HG03175 (cell line): ENCODE results near the gene PLD3.
"Not testable (repeated sequence)": the region's sequence is repeated elsewhere in the genome, so short reads cannot be mapped to it uniquely, and the experiment has no call there.

Source experiments
- ATAC-seq: cut with Tn5 transposase; IDR thresholded peaks from one replicate; pipeline ENCODE4 v1.9.1; 2021; ENCODE audit warnings: mild to moderate bottlenecking, moderate library complexity; ENCODE audit not compliant: unreplicated experiment

PLD3 gene

DNA sequence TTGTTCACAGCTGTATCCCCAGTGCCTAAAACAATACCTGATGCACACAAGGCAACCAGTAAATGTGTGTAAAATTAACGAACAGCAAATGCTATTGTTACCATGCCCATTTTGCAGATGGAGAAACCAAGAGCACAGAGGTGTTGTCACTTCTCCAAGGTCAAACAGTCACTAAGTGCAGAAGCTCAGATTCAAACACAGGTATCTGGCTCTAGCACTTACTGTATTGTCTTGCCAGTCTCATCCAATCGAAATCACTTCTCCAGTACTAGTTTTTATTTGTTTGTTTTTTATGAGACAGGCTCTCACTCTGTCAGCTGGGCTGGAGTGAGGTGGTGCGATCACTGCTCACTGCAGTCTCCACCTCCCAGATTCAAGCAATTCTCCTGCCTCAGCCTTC lies 13.7 kb downstream of the PLD3 start:
- ATAC-seq, result no peak

DNA sequence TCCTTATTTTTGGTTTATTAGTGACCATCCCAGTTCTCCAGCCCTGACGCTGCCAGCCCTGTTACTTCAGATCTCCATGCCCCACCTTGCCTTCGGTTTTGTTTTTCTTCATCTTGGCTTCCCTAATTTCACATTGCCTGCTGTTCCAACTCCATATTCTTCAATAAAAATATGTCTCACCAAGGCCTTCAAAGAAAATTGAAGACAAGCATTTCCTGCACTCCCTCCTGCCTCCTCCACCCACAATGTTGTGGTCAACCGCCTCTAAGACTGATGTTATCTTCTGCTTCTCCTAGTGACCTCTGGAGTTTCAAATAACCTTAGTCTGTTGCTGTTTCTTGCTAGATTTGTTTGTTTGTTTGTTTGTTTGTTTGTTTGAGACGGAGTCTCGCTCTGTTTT lies 14.6 kb downstream of the PLD3 start:
- no peak for ATAC-seq

DNA sequence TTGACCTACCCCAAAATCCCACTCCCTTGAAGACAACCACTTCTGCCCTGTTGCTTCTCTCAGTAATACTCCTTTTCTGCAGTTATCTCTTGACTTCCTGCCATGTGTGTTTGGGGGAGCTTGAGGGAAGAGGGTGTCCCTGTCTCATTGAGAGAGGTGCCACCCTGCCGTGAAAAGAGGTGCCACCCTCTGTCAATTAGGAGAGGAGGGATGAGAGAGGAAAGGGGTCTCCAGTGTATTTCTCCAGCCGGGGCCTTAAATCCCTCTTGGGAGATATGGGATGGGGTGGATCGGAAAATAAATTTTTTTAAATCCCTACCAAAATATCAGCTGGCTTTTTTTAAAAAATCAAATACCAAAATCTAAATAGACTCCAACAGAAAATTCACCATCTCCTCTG lies 16.5 kb downstream of the PLD3 start:
- ATAC-seq, result no peak

DNA sequence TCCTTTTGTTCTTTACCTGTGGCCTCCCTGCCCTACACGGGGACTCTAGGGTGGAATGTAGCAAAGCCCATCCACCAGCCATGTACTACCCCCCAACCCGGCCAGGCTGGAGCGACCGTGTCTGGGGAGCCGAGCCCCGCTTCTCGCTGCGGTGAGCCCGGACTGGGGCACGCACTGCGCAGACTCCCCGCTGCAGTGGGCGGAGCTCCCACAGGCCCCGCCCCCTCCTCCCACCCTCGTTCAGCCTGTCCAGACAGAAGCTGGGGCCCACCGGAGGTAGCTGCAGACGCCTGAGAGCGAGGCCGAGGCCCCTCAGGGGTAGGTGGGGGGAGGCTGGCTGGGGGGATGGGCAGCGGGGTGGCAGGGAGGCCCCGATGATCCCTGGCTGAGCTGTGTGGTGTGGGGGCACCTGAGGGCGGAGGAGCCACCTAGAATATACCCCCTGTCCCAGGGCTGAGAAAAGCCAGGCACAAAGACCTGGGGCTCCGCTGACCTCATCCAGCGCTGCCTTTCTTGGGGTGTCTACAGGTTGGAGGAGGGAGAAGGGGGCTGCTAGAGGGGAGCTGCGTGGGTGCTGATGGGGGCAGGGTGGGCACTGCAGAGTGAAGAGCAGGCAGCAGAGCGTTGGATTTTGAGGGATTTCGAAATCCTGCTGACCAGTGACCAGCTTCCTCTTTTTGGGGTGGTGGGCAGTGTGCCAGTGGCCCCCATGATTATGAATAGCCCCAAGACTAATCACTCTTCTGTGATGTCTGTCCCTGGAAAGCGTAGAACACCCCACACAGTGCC lies 17.3 kb downstream of the PLD3 start:
- no peak for ATAC-seq

DNA sequence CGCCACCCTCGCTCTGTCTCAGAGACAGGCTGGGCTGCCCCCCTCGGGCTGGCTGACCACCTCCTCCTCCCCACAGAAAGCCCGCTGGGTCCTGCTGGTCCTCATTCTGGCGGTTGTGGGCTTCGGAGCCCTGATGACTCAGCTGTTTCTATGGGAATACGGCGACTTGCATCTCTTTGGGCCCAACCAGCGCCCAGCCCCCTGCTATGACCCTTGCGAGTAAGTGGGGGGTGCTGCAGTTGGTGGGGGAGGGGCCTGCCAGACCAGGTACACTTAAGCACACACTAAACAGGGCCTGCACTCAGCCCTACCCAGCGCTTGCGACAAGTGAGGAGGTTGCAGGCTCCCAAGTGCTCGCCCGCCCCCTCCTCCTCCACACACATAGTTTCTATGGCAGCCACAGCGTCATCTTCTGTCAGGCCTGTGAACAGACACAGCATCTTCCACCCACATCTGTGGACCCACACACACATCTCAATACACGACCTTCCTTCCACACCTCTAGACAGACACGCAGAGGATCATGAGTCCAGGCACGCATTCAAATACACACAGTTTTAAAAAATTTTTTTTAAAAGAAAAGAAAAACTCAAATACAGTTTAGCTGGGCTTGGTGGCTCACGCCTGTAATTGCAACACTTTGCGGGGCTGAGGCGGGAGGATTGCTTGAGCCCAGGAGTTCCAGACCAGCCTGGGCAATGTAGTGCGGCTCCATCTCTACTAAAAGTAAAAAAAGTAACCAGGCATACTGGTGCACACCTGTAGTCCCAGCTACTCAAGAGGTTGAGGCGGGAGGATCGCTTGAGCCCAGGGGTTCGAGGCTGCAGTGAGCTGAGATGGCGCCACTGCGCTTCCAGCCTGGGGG lies 18.4 kb downstream of the PLD3 start:
- ATAC-seq, result no peak

DNA sequence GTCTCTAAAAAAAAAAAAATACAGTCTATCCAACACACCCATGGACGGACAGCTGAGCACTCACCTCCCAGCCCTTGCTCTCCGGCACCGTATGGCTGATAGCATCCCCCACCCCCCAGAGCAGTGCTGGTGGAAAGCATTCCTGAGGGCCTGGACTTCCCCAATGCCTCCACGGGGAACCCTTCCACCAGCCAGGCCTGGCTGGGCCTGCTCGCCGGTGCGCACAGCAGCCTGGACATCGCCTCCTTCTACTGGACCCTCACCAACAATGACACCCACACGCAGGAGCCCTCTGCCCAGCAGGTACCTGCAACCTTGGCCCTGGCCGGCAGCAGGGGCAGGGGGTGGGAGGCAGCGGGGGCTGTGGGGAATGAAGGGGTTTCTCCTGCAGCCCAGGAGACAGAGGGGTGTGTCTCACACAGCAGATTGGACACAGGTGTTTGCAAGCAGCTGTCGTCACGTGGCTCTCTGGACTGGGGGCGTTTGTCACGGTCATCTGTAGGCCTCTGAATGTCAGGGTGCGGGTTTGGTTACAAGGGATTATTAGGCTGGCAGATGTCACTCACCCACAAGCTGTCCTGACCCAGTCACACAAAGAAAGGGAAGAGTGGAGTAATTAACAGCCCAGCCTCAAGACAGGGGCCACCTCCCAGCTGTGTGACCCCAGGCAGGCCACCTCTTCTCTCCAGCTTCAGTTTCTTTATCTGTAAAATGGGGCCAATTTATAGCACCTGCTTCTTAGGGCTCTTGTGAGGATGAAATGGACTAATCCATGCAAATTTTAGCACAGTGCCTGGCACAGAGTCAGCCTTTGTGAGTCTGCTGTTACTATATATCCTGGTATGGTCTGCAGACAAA lies 19.3 kb downstream of the PLD3 start:
- ATAC-seq, result no peak

DNA sequence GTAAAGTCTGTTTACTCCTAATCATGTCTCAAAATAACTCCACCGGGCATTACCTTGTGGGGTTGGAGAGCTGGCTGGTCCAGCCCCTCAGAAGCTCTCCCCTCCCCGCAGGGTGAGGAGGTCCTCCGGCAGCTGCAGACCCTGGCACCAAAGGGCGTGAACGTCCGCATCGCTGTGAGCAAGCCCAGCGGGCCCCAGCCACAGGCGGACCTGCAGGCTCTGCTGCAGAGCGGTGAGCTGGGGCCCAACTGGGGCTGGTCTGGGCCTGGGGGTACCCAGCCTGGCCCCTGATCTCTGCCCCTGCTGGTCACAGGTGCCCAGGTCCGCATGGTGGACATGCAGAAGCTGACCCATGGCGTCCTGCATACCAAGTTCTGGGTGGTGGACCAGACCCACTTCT lies 21.3 kb downstream of the PLD3 start:
- ATAC-seq, result no peak

DNA sequence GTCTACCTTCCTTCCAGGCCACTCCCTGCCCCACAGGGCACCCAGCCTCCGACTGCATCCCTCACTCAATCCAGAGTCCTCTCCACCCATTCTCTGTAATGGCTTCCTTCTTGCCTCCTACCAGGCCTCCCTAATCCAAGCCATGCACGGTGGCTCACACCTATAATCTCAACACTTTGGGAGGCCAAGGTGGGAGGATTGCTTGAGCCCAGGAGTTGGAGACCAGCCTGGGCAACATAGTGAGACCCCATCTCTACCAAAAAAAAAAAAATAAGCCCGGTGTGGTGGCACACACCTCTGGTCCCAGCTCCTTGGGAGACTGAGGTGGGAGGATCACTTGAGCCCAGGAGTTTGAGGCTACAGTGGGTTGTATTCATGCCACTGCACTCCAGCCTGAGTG lies 21.8 kb downstream of the PLD3 start:
- not testable (repeated sequence) for ATAC-seq

DNA sequence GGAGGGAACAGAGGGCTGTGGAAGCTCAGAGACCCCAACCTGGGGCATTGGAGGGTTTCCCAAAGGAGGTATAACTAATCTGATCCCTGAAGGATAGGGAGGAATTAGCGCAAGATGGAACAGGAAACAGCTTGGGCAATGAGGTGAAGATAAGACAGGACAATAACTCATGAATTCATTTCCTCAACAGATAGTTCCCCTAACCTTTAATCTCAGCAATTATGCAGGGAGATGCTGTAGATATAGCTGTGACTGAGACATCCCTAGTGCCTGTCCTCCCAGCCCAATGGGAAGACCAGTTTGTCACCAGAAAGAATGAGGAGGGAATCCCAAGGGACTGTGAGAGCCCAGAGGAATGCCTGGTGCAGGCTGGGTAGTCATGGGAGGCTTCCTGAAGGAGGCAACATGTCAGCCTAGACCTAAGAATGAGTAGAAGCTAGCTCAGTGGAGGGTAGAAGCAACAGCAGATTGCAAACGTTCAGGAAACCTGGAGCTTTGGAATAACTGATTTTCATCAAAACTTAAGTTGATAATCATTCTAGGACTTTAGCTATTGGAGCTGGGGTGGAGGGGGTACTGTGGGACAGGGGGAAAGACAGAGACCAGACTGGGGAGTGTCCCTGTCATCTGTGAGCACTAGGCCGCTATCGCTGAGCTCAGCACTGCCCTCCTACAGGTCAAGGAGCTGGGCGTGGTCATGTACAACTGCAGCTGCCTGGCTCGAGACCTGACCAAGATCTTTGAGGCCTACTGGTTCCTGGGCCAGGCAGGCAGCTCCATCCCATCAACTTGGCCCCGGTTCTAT lies 22.7 kb downstream of the PLD3 start:
- ATAC-seq, result no peak

DNA sequence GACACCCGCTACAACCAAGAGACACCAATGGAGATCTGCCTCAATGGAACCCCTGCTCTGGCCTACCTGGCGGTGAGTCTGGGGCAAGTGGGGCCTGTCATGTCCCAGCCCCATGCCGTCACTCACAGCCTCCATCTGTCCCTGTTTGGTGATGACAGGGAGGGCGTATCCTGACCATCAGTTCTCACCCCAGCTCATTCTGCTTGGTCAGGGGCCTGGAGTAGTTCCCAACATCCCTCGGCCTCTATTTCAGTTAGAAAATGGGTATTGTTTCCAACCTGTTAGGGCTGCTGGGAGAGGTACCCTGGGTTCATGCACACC lies 23.3 kb downstream of the PLD3 start:
- no peak for ATAC-seq

DNA sequence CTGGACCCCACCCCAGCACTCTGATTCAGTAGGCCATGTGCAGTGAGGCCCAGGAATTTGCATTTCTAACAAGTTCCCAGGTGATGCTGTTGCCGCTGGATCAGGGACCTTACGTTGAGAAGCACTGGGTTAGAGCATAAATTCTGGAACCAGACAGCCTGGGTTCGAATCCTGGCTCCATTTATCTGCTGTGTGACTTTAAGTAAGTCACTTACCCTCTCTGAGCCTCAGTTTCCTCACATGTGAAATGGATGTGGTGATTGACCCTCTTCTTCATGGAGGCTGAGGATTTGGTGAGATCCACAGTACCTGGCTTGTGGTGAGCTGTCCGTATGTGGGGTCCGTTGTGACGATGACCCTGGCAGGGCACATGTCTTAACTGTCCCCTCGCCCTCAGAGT lies 25.6 kb downstream of the PLD3 start:
- ATAC-seq, result no peak

DNA sequence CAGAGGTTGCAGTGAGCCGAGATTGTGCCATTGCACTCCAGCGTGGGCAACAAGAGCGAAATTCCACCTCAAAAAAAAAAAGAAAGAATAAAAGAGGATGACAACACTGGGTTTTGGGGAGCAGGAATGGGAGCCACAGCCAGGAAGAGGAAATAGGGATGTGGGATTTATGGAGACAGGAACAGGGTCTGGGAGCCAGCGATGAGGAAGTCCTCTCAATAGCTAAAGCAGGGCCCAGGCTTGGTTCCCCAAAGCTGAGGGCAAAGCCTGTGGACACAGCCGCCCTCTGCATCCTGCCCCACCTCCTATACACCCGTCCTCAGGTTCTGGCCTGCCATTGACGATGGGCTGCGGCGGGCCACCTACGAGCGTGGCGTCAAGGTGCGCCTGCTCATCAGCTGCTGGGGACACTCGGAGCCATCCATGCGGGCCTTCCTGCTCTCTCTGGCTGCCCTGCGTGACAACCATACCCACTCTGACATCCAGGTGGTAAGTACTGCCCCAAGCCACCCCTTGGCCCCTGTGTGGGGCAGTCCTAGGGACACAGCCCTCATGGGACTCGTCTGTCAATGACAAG lies 27.9 kb downstream of the PLD3 start:
- no peak for ATAC-seq

DNA sequence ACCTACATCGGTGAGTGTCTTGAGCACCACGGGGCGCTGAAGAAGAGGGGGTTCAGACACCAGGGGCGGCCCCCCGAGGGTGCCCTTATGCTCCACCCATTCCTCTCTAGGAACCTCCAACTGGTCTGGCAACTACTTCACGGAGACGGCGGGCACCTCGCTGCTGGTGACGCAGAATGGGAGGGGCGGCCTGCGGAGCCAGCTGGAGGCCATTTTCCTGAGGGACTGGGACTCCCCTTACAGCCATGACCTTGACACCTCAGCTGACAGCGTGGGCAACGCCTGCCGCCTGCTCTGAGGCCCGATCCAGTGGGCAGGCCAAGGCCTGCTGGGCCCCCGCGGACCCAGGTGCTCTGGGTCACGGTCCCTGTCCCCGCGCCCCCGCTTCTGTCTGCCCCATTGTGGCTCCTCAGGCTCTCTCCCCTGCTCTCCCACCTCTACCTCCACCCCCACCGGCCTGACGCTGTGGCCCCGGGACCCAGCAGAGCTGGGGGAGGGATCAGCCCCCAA lies 29.4 kb downstream of the PLD3 start:
- ATAC-seq, result no peak

DNA sequence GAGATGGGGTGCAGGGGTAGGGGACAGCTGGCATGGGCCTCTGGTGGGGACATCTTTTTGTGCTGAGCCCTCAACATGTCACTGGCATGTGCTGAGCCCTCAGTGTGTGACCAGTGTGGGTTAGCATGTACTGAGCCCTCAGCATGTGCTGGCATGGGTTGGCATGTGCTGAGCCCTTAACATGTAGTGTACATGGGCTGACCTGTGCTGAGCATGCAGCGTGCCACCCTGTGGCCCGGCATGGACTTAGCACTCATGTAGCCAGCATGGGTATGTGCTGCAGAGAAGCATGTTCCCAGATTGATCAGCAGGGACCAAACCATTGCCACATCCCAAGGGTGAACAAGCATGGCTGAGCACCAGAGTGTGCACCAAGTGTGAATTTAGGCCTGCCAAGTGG lies 30.0 kb downstream of the PLD3 start:
- ATAC-seq, result no peak

DNA sequence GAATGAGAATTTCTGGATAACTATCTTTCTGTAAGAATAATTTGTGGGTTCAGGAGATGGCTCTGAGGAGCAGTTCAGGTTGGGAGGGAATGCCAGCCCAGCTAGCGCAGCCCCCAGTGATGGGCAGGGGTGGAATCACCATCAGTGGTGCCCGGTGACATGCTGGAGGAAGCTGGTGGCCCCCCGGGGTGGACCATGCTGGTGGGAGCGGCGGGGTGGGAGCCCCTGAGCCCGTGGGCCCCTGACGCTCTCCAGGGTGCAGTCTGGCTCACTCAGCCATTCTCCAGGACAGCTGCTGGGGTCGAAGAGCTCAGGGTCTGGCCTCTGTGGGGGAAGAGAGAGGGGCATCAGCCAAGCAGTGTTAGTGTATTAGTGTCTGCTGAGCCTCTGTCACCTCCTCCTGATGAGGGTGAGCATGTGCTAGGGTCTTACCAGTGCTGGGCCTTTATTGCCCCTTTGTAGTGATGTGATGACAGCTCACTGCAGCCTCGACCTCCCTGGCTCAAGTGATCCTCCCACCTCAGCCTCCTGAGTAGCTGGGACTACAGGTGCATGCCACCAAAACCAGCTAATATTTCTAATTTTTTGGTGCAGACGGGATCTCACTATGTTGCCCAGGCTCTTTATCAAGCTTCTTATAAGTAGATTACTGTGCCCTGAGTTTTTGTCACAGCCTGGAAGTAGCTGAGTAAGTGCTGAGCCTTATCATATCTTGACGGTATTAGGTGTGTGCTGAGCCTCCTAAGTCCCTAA lies 31.1 kb downstream of the PLD3 start:
- no peak for ATAC-seq

DNA sequence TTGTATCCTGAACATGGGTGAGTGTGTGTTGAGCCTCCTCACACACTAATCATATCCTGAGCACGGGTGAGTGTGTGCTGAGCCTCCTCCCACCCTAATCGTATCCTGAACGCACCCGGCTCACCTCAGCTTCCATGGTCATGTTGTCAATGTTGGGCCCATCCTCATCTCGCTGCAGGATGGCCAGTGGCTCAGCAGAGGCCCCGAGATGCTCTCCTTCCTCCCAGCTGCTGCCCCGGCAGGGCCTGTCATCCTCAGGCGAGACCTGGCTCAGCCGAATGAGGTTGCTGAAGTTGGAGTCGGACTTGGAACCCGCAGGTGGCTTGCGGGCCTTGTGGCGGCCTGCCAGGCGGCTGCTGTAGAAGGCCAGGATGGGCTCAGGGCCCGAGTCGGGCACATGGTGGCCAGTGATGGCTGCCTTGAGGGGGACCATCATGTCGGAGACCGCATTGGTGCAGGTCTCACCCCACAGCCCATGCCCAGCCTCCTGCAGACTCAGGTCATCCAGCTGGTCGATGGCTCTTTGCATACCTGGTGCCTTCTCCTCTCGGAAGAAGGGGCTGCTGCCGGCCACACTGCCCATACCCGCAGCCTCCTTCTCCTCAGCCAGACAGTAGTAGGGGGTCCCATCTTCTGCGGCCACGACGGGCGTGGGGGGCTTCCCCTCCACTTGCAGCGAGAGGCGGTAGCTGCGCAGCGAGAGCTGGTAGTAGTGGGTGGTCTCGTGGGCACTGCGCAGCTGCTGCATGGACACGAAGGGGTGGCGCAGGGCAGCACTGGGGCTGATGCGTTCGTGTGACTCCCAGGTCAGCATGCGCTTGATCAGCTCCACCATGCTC lies 31.9 kb downstream of the PLD3 start:
- ATAC-seq, result no peak

DNA sequence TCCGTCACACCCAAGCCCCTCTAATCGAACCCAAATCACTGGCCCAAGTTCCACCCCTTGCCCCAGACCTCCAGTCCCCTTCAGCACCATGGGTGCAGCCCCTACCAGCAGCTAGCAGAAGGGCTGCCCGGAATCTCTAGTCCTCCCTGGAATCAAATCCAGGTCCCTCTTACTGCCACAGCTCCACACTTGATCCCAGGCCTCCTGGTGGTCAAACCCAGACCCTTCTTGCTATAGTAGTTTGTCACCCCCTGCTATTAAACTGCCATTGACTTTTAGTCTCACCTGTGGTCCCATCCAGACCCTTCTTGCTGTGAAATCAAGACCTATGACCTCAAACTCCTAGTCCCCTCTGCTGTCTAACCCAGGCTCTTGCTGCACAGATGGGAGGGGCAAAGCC lies 32.8 kb downstream of the PLD3 start:
- no peak for ATAC-seq

DNA sequence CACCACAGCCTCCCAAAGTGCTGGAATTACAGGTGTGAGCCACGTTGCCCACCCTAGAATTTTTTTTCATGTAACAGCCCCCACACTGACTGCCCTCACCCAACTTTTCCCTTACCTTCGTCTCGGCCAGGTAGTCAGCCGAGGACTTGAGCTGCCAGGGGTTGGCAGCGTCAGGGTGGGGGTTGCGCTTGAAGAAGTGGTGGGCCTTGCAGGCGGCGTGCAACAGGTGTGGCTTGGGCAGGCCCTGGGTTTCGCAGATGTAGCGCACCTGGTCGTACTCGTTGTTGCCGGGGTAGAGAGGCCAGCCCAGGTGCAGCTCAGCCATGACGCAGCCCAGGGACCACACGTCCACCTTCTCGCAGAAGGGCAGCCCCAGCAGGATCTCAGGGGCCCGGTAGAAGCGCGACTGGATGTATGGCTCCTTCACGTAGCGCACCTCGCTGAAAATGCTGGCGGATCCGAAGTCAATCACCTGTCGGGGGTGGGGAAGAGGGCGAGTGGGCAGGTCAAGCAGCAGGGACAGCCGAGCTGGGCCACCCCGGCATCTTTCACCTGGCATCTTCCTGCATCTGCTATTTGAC lies 35.3 kb downstream of the PLD3 start:
- ATAC-seq, result no peak
